ENCODE measurements around the gene MAGEC1. TPM values are rescaled to one million over a fixed set of nuclear protein-coding genes. Genes with fewer than 3 reads are reported as not detected.

Gene MAGEC1
- total RNA-seq, 1 experiment from 2014 or later: not detected

- POLR2A ChIA-PET (ENCODE audit: low non-redundant PET): no interaction called here
- H3K27ac ChIP-seq (ENCODE audit: low read depth, low read length, poor library complexity, severe bottlenecking): no peak overlapping the region
- intact Hi-C loops (cut with micrococcal nuclease; ENCODE audit: unreplicated experiment): no loop called here
- H3K4me3 ChIP-seq (ENCODE audit: low read depth, low read length, poor library complexity, severe bottlenecking): no peak overlapping the region
- no peak for DNase-seq (ENCODE audit: low spot score)
- BruUV-seq (replicated peaks): no TSS peak
- H3K9me3 ChIP-seq (ENCODE audit: low read depth, low read length, poor library complexity, severe bottlenecking): peaks cover 10% of the 10 kb centered on the region
- no peaks in the 10 kb centered on the region for H3K4me1 ChIP-seq (ENCODE audit: insufficient read depth, low read length, poor library complexity, severe bottlenecking)
- CTCF ChIA-PET: no interaction called here
- no peak for TF ChIP-seq EZH2 (IDR thresholded peaks at IDR 0.05; ENCODE audit: borderline replicate concordance, low read depth, low read length, poor library complexity, severe bottlenecking)
- no peak for TF ChIP-seq CTCF (conservative IDR thresholded peaks at IDR 0.05; ENCODE audit: low read depth, low read length)
- H3K36me3 ChIP-seq (ENCODE audit: insufficient read depth, low read length, poor library complexity, severe bottlenecking): no peaks in the 10 kb centered on the region
- H3K27me3 ChIP-seq (replicated peaks; ENCODE audit: insufficient read depth, low read depth, low read length, poor library complexity): no peaks in the 10 kb centered on the region
Observed at GRCh38 chrX:141904262-141904661, 568 bp downstream of the MAGEC1 start.

- no peak for DNase-seq (ENCODE audit: low spot score)
- TF ChIP-seq CTCF (conservative IDR thresholded peaks at IDR 0.05; ENCODE audit: low read depth, low read length) (no peak), EZH2 (IDR thresholded peaks at IDR 0.05; ENCODE audit: borderline replicate concordance, low read depth, low read length, poor library complexity, severe bottlenecking) (no peak)
- Histone ChIP-seq H3K4me3 (ENCODE audit: low read depth, low read length, poor library complexity, severe bottlenecking) (no peak overlapping the region), H3K27me3 (replicated peaks; ENCODE audit: insufficient read depth, low read depth, low read length, poor library complexity) (no peaks in the 10 kb centered on the region), H3K27ac (ENCODE audit: low read depth, low read length, poor library complexity, severe bottlenecking) (no peak overlapping the region), H3K36me3 (ENCODE audit: insufficient read depth, low read length, poor library complexity, severe bottlenecking) (no peaks in the 10 kb centered on the region), H3K9me3 (ENCODE audit: low read depth, low read length, poor library complexity, severe bottlenecking) (no peaks in the 10 kb centered on the region), H3K4me1 (ENCODE audit: insufficient read depth, low read length, poor library complexity, severe bottlenecking) (no peaks in the 10 kb centered on the region)
- BruUV-seq (replicated peaks): no TSS peak
- intact Hi-C loops (cut with micrococcal nuclease; ENCODE audit: unreplicated experiment): no loop called here
- POLR2A ChIA-PET (ENCODE audit: low non-redundant PET): no interaction called here
- CTCF ChIA-PET: no interaction called here
Observed at GRCh38 chrX:141917801-141918200, 14.1 kb downstream of the MAGEC1 start.

GRCh38 chrX:141924293-141924692 is 20.6 kb downstream of the MAGEC1 start:
- intact Hi-C loops (cut with micrococcal nuclease; ENCODE audit: unreplicated experiment): no loop called here

More at GRCh38 chrX:141924293-141924692, 20.6 kb downstream of the MAGEC1 start:
- Histone ChIP-seq H3K27ac (ENCODE audit: low read depth, low read length, poor library complexity, severe bottlenecking) (no peak overlapping the region), H3K9me3 (ENCODE audit: low read depth, low read length, poor library complexity, severe bottlenecking) (peaks cover 10% of the 10 kb centered on the region), H3K4me3 (ENCODE audit: low read depth, low read length, poor library complexity, severe bottlenecking) (no peak overlapping the region), H3K36me3 (ENCODE audit: insufficient read depth, low read length, poor library complexity, severe bottlenecking) (no peaks in the 10 kb centered on the region), H3K27me3 (replicated peaks; ENCODE audit: insufficient read depth, low read depth, low read length, poor library complexity) (no peaks in the 10 kb centered on the region), H3K4me1 (ENCODE audit: insufficient read depth, low read length, poor library complexity, severe bottlenecking) (no peaks in the 10 kb centered on the region)
- no TSS peak for BruUV-seq (replicated peaks)
- ChIA-PET CTCF (no interaction called here), POLR2A (ENCODE audit: low non-redundant PET) (no interaction called here)
- DNase-seq (ENCODE audit: low spot score): no peak
- TF ChIP-seq EZH2 (IDR thresholded peaks at IDR 0.05; ENCODE audit: borderline replicate concordance, low read depth, low read length, poor library complexity, severe bottlenecking) (no peak), CTCF (conservative IDR thresholded peaks at IDR 0.05; ENCODE audit: low read depth, low read length) (no peak)

Data from A673 (cell line).